Nephron (organoid): Measurements from ENCODE around the gene MAP2K4.
A peak's percentile ranks its signal among the peaks of the same experiment; 100 is the strongest.

Experiments used
- H3K27ac Mint-ChIP-seq, 3 experiments: 2 replicates each; pipeline ENCODE4 v1.8.0; 2020; ENCODE audit warnings: mixed read lengths in 3 of 3, mild to moderate bottlenecking in 2 of 3, moderate library complexity in 1 of 3
- H3K27me3 Mint-ChIP-seq: 2 replicates; pipeline ENCODE4 v1.8.0; 2021; ENCODE audit warnings: low read depth, mild to moderate bottlenecking, moderate library complexity, mixed read lengths
- H3K36me3 Mint-ChIP-seq: 2 replicates; pipeline ENCODE4 v1.8.0; 2020; ENCODE audit warnings: low read depth, mixed read lengths
- H3K4me1 Mint-ChIP-seq: 2 replicates; pipeline ENCODE4 v1.8.0; 2020; ENCODE audit warnings: mixed read lengths
- H3K4me3 Mint-ChIP-seq, 3 experiments: 2 replicates each; pipeline ENCODE4 v1.8.0; 2020; ENCODE audit warnings: mild to moderate bottlenecking in 3 of 3, mixed read lengths in 3 of 3, moderate library complexity in 2 of 3
- H3K9me3 Mint-ChIP-seq: 2 replicates; pipeline ENCODE4 v1.8.0; 2020; ENCODE audit warnings: mixed read lengths
- CTCF ChIP-seq, 3 experiments: fragments of 200-600 bp; sonication (generic); IDR thresholded peaks; one replicate each; pipeline ENCODE4 v1.5.0; 2021; ENCODE audit warnings: antibody characterized with exemption in 3 of 3; ENCODE audit not compliant: unreplicated experiment in 3 of 3

MAP2K4 gene

GRCh38 chr17:12050646-12051225 is 30.1 kb downstream of the MAP2K4 start:
- no peak overlapping the region for H3K4me3 Mint-ChIP-seq
- no peak overlapping the region for H3K27ac Mint-ChIP-seq
- no peak for TF ChIP-seq CTCF (IDR thresholded peaks at IDR 0.05; ENCODE audit: unreplicated experiment in 3 of 3)
- H3K9me3 Mint-ChIP-seq: no peaks in the 10 kb centered on the region
- no peaks in the 10 kb centered on the region for H3K36me3 Mint-ChIP-seq
- no peaks in the 10 kb centered on the region for H3K27me3 Mint-ChIP-seq
- peaks cover 5% of the 10 kb centered on the region for H3K4me1 Mint-ChIP-seq

GRCh38 chr17:12053552-12053951 is 32.9 kb downstream of the MAP2K4 start:
- H3K4me1 Mint-ChIP-seq: no peaks in the 10 kb centered on the region
- H3K4me3 Mint-ChIP-seq: no peak overlapping the region
- H3K27me3 Mint-ChIP-seq: no peaks in the 10 kb centered on the region
- peaks cover 9% of the 10 kb centered on the region for H3K36me3 Mint-ChIP-seq
- H3K9me3 Mint-ChIP-seq: no peaks in the 10 kb centered on the region
- no peak for TF ChIP-seq CTCF (IDR thresholded peaks at IDR 0.05; ENCODE audit: unreplicated experiment in 3 of 3)
- H3K27ac Mint-ChIP-seq: peak overlapping the region in 1 of 3 experiments; percentile 12

GRCh38 chr17:12055889-12056288 is 35.2 kb downstream of the MAP2K4 start:
- Mint-ChIP-seq H3K36me3 (peaks cover 20% of the 10 kb centered on the region), H3K27ac (no peak overlapping the region), H3K27me3 (no peaks in the 10 kb centered on the region), H3K9me3 (no peaks in the 10 kb centered on the region), H3K4me1 (no peaks in the 10 kb centered on the region), H3K4me3 (no peak overlapping the region)
- TF ChIP-seq CTCF (IDR thresholded peaks at IDR 0.05; ENCODE audit: unreplicated experiment in 3 of 3): no peak

GRCh38 chr17:12057520-12057919 is 36.8 kb downstream of the MAP2K4 start:
- Mint-ChIP-seq H3K4me3 (no peak overlapping the region), H3K4me1 (no peaks in the 10 kb centered on the region), H3K9me3 (no peaks in the 10 kb centered on the region), H3K27ac (no peak overlapping the region), H3K36me3 (peaks cover 29% of the 10 kb centered on the region), H3K27me3 (no peaks in the 10 kb centered on the region)
- TF ChIP-seq CTCF (IDR thresholded peaks at IDR 0.05; ENCODE audit: unreplicated experiment in 3 of 3): no peak

- H3K27ac Mint-ChIP-seq: no peak overlapping the region
- H3K27me3 Mint-ChIP-seq: no peaks in the 10 kb centered on the region
- H3K4me1 Mint-ChIP-seq: no peaks in the 10 kb centered on the region
- H3K9me3 Mint-ChIP-seq: no peaks in the 10 kb centered on the region
- no peak overlapping the region for H3K4me3 Mint-ChIP-seq
- no peak for TF ChIP-seq CTCF (IDR thresholded peaks at IDR 0.05; ENCODE audit: unreplicated experiment in 3 of 3)
- H3K36me3 Mint-ChIP-seq: peaks cover 39% of the 10 kb centered on the region
These were observed 37.9 kb downstream of the MAP2K4 start for GRCh38 chr17:12058535-12058934.

- Mint-ChIP-seq H3K4me3 (no peak overlapping the region), H3K4me1 (no peaks in the 10 kb centered on the region), H3K27me3 (no peaks in the 10 kb centered on the region), H3K36me3 (peaks cover 58% of the 10 kb centered on the region), H3K27ac (no peak overlapping the region), H3K9me3 (peaks cover 7% of the 10 kb centered on the region)
- TF ChIP-seq CTCF (IDR thresholded peaks at IDR 0.05; ENCODE audit: unreplicated experiment in 3 of 3): no peak
These were observed 41.6 kb downstream of the MAP2K4 start for GRCh38 chr17:12062249-12062648.
